H1 (cell line): ENCODE results near the gene PCDH9.

Experiments used
- BRCA1 ChIP-seq: IDR thresholded peaks from 2 replicates; pipeline ENCODE4 v1.6.1; 2012; ENCODE audit warnings: low read depth, low read length, improper control_type of control experiment
- CEBPB ChIP-seq: IDR thresholded peaks from 2 replicates; pipeline ENCODE4 v1.6.1; 2012; ENCODE audit warnings: low read depth, low read length
- CREB1 ChIP-seq: IDR thresholded peaks from 2 replicates; pipeline ENCODE4 v1.6.1; 2012; ENCODE audit warnings: inconsistent platforms
- CTCF ChIP-seq, 3 experiments: IDR thresholded peaks; 1 replicate in 2 of 3; 2 replicates in 1 of 3; pipeline versions ENCODE4 v1.5.1 to v1.6.1; 2011; ENCODE audit warnings: low read length in 3 of 3, mild to moderate bottlenecking in 3 of 3, inconsistent platforms in 2 of 3, low read depth in 1 of 3, moderate library complexity in 1 of 3; ENCODE audit not compliant: insufficient read depth in 1 of 3; ENCODE audit errors: control extremely low read depth in 1 of 3
- EP300 ChIP-seq, 2 experiments: IDR thresholded peaks; 1 replicate in 1 of 2; 2 replicates in 1 of 2; pipeline ENCODE4 v1.6.1; 2011 to 2012; ENCODE audit warnings: low read depth in 2 of 2, low read length in 2 of 2, mild to moderate bottlenecking in 2 of 2, borderline replicate concordance in 1 of 2, inconsistent platforms in 1 of 2, moderate library complexity in 1 of 2
- KDM5A ChIP-seq: fragments of 200-600 bp; IDR thresholded peaks from 2 replicates; pipeline ENCODE4 v1.7.1; 2012; ENCODE audit warnings: mild to moderate bottlenecking, low read length, inconsistent platforms, mixed read lengths
- POLR2A ChIP-seq, 2 experiments: IDR thresholded peaks; 1 replicate in 1 of 2; 2 replicates in 1 of 2; pipeline ENCODE4 v1.6.1; 2011; ENCODE audit warnings: low read depth in 2 of 2, low read length in 2 of 2, mild to moderate bottlenecking in 2 of 2; ENCODE audit errors: control extremely low read depth in 1 of 2
- RFX5 ChIP-seq: IDR thresholded peaks from 2 replicates; pipeline ENCODE4 v1.6.1; 2011; ENCODE audit warnings: low read depth, low read length, improper control_type of control experiment, borderline replicate concordance
- SP1 ChIP-seq: IDR thresholded peaks from 2 replicates; pipeline ENCODE4 v1.6.1; 2011; ENCODE audit warnings: low read depth, low read length
- SP2 ChIP-seq: IDR thresholded peaks from 2 replicates; pipeline ENCODE4 v1.6.1; 2012; ENCODE audit warnings: mild to moderate bottlenecking, low read length, inconsistent platforms
- TBP ChIP-seq: IDR thresholded peaks from 2 replicates; pipeline ENCODE4 v1.6.1; 2011; ENCODE audit warnings: low read depth, low read length, improper control_type of control experiment
- USF2 ChIP-seq: IDR thresholded peaks from 2 replicates; pipeline ENCODE4 v1.6.1; 2011; ENCODE audit warnings: low read length, improper control_type of control experiment
- YY1 ChIP-seq: IDR thresholded peaks from 2 replicates; pipeline ENCODE4 v1.6.1; 2011; ENCODE audit warnings: low read depth, mild to moderate bottlenecking, low read length
- TF ChIP-seq, protein P1 (sequence below): IDR thresholded peaks from 2 replicates; pipeline ENCODE4 v1.6.1; 2012; ENCODE audit warnings: inconsistent platforms

DNA sequence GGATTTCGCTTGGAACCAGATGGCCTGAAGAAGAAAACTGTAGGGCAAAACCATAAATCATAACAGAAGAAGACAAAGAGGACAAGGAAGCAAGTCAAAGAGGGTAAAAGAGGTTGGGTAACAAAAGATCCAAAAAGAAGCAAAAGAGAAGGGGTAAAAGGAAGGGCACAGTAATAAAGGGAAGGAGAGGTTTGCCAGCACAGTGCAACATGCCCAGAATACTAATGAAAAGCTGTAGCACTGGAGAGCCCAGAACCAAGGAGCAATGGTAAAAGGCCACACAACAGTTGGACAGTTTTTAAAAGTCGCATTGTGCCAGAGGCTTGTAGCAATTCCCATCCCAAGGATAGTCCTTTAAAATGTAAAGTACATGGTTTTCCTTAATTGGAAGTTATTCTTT, 506.6 kb downstream of the PCDH9 start:
- TF ChIP-seq CEBPB (no peak), YY1 (no peak), CTCF (IDR thresholded peaks at IDR 0.05; ENCODE audit: control extremely low read depth in 1 of 3, insufficient read depth in 1 of 3, low read depth in 1 of 3, low read length in 3 of 3) (no peak), CREB1 (no peak), USF2 (no peak), SP1 (no peak), TBP (no peak), POLR2A (IDR thresholded peaks at IDR 0.05; ENCODE audit: control extremely low read depth in 1 of 2, low read depth in 2 of 2, low read length in 2 of 2) (no peak), KDM5A (no peak), BRCA1 (no peak), RFX5 (no peak), SP2 (no peak), EP300 (IDR thresholded peaks at IDR 0.05; ENCODE audit: borderline replicate concordance in 1 of 2, low read depth in 2 of 2, low read length in 2 of 2) (no peak)
- TF ChIP-seq, protein P1, sequence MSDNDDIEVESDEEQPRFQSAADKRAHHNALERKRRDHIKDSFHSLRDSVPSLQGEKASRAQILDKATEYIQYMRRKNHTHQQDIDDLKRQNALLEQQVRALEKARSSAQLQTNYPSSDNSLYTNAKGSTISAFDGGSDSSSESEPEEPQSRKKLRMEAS = no peak
